H1 (cell line): Measurements from ENCODE around the gene MRPL50. TPM values are rescaled to one million over a fixed set of nuclear protein-coding genes. Genes with fewer than 3 reads are reported as not detected.

Source experiments
- CTCF ChIA-PET: fragments of 300-600 bp; sonication (Branson Sonifier 250); formaldehyde crosslinking; loops from one replicate; lab custom pipeline; 2021; ENCODE audit not compliant: partially characterized antibody; lab: Charles Lee
- POLR2A ChIA-PET: fragments of 300-600 bp; sonication (Branson Sonifier 250); formaldehyde crosslinking; loops from one replicate; lab custom pipeline; 2021; ENCODE audit warnings: inconsistent platforms; ENCODE audit not compliant: partially characterized antibody; lab: Charles Lee
- DNase-seq, 2 experiments: peaks; one replicate each; pipeline versions ENCODE4 v3.0.0 to v3.0.0-alpha.2; 2010 to 2022; ENCODE audit warnings: low spot score in 2 of 2, low read depth in 1 of 2, mixed read lengths in 1 of 2
- FAIRE-seq: peaks from 2 replicates; lab custom pipeline; 2011; peaks lifted over from hg19 to GRCh38; lab: Jason Lieb, UNC
- H2AFZ ChIP-seq: 2 replicates; pipeline ENCODE4 v1.8.1; 2012; ENCODE audit warnings: low read length, inconsistent platforms
- H2AK5ac ChIP-seq: 2 replicates; pipeline ENCODE4 v1.6.1; 2013; ENCODE audit warnings: low read depth, low read length
- H2BK120ac ChIP-seq: replicated peaks from 2 replicates; pipeline ENCODE3; 2013; ENCODE audit warnings: low read depth, low read length, inconsistent platforms
- H2BK12ac ChIP-seq: 2 replicates; pipeline ENCODE4 v1.6.1; 2013; ENCODE audit warnings: low read depth, low read length
- H2BK15ac ChIP-seq: 2 replicates; pipeline ENCODE4 v1.6.1; 2013; ENCODE audit warnings: low read length
- H2BK20ac ChIP-seq: 2 replicates; pipeline ENCODE4 v1.6.1; 2013; ENCODE audit warnings: low read length
- H2BK5ac ChIP-seq: 2 replicates; pipeline ENCODE4 v1.6.1; 2013; ENCODE audit warnings: low read depth, low read length
- H3K14ac ChIP-seq: 2 replicates; pipeline ENCODE4 v1.6.1; 2013; ENCODE audit warnings: inconsistent platforms; ENCODE audit not compliant: insufficient read length
- H3K18ac ChIP-seq: 2 replicates; pipeline ENCODE4 v1.6.1; 2013; ENCODE audit warnings: low read length; ENCODE audit errors: extremely low read depth
- H3K23ac ChIP-seq: 2 replicates; pipeline ENCODE4 v1.6.1; 2013; ENCODE audit warnings: inconsistent platforms; ENCODE audit not compliant: insufficient read length
- H3K23me2 ChIP-seq: 2 replicates; pipeline ENCODE4 v1.6.1; 2013; ENCODE audit warnings: low read depth, low read length
- H3K27ac ChIP-seq: 2 replicates; pipeline ENCODE4 v1.6.1; 2011; ENCODE audit warnings: low read depth, low read length, inconsistent platforms
- H3K27me3 ChIP-seq, 4 experiments: replicated peaks in 1 of 4; 1 replicate in 1 of 4; 2 replicates in 3 of 4; pipeline versions ENCODE4 v1.6.1 to v1.8.1; 2011 to 2013; ENCODE audit warnings: low read length in 3 of 4, mild to moderate bottlenecking in 3 of 4, inconsistent platforms in 2 of 4, mixed read lengths in 2 of 4, moderate library complexity in 1 of 4; ENCODE audit not compliant: control insufficient read depth in 3 of 4, insufficient read depth in 3 of 4; ENCODE audit errors: extremely low read depth in 1 of 4
- H3K36me3 ChIP-seq, 4 experiments: 2 replicates each; pipeline versions ENCODE4 v1.6.1 to v1.8.1; 2011 to 2013; ENCODE audit warnings: mild to moderate bottlenecking in 4 of 4, low read length in 3 of 4, moderate library complexity in 2 of 4, control low read depth in 1 of 4, inconsistent platforms in 1 of 4; ENCODE audit not compliant: insufficient read depth in 4 of 4, control insufficient read depth in 2 of 4
- H3K4ac ChIP-seq: replicated peaks from 2 replicates; pipeline ENCODE3; 2013; ENCODE audit warnings: low read length, low read depth, mixed read lengths, inconsistent platforms; ENCODE audit not compliant: insufficient read length
- H3K4me1 ChIP-seq, 4 experiments: replicated peaks in 1 of 4; 1 replicate in 1 of 4; 2 replicates in 3 of 4; pipeline versions ENCODE4 v1.6.1 to v1.8.1; 2011 to 2013; ENCODE audit warnings: low read length in 3 of 4, inconsistent platforms in 2 of 4, mixed read lengths in 1 of 4; ENCODE audit not compliant: insufficient read depth in 4 of 4, control insufficient read depth in 3 of 4
- H3K4me2 ChIP-seq, 2 experiments: 2 replicates each; pipeline versions ENCODE4 v1.6.1 to v1.8.1; 2011 to 2013; ENCODE audit warnings: low read depth in 2 of 2, low read length in 2 of 2, control low read depth in 1 of 2, inconsistent platforms in 1 of 2, mild to moderate bottlenecking in 1 of 2; ENCODE audit not compliant: insufficient read depth in 1 of 2
- H3K4me3 ChIP-seq, 4 experiments: fragments of 200-600, 300-600 bp in 1 of 4; sonication (generic), shearing (Covaris generic), sonication (Bioruptor Twin) in 1 of 4; 2 replicates each; pipeline versions ENCODE4 v1.5.1 to v1.8.1; 2011 to 2016; ENCODE audit warnings: low read length in 4 of 4, low read depth in 3 of 4, control low read depth in 2 of 4, inconsistent platforms in 2 of 4, mild to moderate bottlenecking in 2 of 4, mixed read lengths in 1 of 4, moderate library complexity in 1 of 4; ENCODE audit not compliant: insufficient read depth in 2 of 4; ENCODE audit errors: extremely low read depth in 1 of 4
- H3K56ac ChIP-seq: replicated peaks from 2 replicates; pipeline ENCODE3; 2013; ENCODE audit warnings: low read depth, mild to moderate bottlenecking, mixed read lengths, low read length, inconsistent platforms; ENCODE audit not compliant: insufficient read length
- H3K79me1 ChIP-seq: 2 replicates; pipeline ENCODE4 v1.6.1; 2013; ENCODE audit warnings: low read depth, low read length, control low read depth
- H3K79me2 ChIP-seq, 2 experiments: 2 replicates each; pipeline versions ENCODE4 v1.6.1 to v1.8.1; 2012 to 2013; ENCODE audit warnings: low read length in 2 of 2, mild to moderate bottlenecking in 2 of 2, inconsistent platforms in 1 of 2; ENCODE audit not compliant: insufficient read depth in 2 of 2, control insufficient read depth in 1 of 2
- H3K9ac ChIP-seq, 4 experiments: replicated peaks in 1 of 4; 1 replicate in 1 of 4; 2 replicates in 3 of 4; pipeline versions ENCODE4 v1.6.1 to v1.8.1; 2011 to 2013; ENCODE audit warnings: low read depth in 3 of 4, low read length in 3 of 4, control low read depth in 2 of 4, mild to moderate bottlenecking in 2 of 4, moderate library complexity in 2 of 4, inconsistent platforms in 1 of 4; ENCODE audit errors: extremely low read depth in 1 of 4
- H3K9me3 ChIP-seq, 2 experiments: 2 replicates each; pipeline versions ENCODE4 v1.6.1 to v1.8.1; 2012 to 2013; ENCODE audit warnings: mild to moderate bottlenecking in 2 of 2, moderate library complexity in 2 of 2, control low read depth in 1 of 2, inconsistent platforms in 1 of 2, low read depth in 1 of 2, low read length in 1 of 2, mixed read lengths in 1 of 2; ENCODE audit not compliant: insufficient read depth in 2 of 2
- H4K20me1 ChIP-seq, 2 experiments: replicated peaks in 1 of 2; 2 replicates each; pipeline versions ENCODE3 to v1.8.1; 2011 to 2013; ENCODE audit warnings: inconsistent platforms in 2 of 2, low read length in 2 of 2, mild to moderate bottlenecking in 1 of 2; ENCODE audit not compliant: insufficient read depth in 2 of 2, control insufficient read depth in 1 of 2
- H4K5ac ChIP-seq: 2 replicates; pipeline ENCODE4 v1.6.1; 2013; ENCODE audit warnings: low read length, low read depth, mixed read lengths, inconsistent platforms; ENCODE audit not compliant: insufficient read length
- H4K8ac ChIP-seq: 2 replicates; pipeline ENCODE4 v1.8.0; 2013; ENCODE audit warnings: mild to moderate bottlenecking, moderate library complexity, low read length, inconsistent platforms; ENCODE audit not compliant: insufficient read depth; ENCODE audit errors: extremely low read depth
- H4K91ac ChIP-seq: replicated peaks from 2 replicates; pipeline ENCODE3; 2013; ENCODE audit warnings: low read length, mixed read lengths, inconsistent platforms; ENCODE audit not compliant: insufficient read length
- BCL11A ChIP-seq, 2 experiments: IDR thresholded peaks; one replicate each; pipeline ENCODE4 v1.6.1; 2011; ENCODE audit warnings: low read depth in 2 of 2, low read length in 2 of 2, mild to moderate bottlenecking in 2 of 2
- CHD1 ChIP-seq: IDR thresholded peaks from 2 replicates; pipeline ENCODE4 v1.6.1; 2012; ENCODE audit warnings: low read depth, low read length, improper control_type of control experiment
- EGR1 ChIP-seq: IDR thresholded peaks from 2 replicates; pipeline ENCODE4 v1.6.1; 2011; ENCODE audit warnings: low read depth, low read length, borderline replicate concordance
- EZH2 ChIP-seq: fragments of 200-600 bp; sonication (generic); IDR thresholded peaks from 2 replicates; pipeline ENCODE4 v1.7.1; 2012; ENCODE audit warnings: low read depth, mild to moderate bottlenecking, moderate library complexity, low read length, inconsistent platforms; ENCODE audit not compliant: severe bottlenecking
- KDM1A ChIP-seq: fragments of 200-600, 300-600 bp; sonication (generic); IDR thresholded peaks from 2 replicates; pipeline ENCODE4 v1.7.1; 2016; ENCODE audit warnings: mild to moderate bottlenecking, low read length, borderline replicate concordance
- MAFK ChIP-seq: IDR thresholded peaks from 2 replicates; pipeline ENCODE4 v1.6.1; 2012; ENCODE audit warnings: low read depth, mild to moderate bottlenecking, improper control_type of control experiment, low read length
- POLR2A ChIP-seq, 2 experiments: IDR thresholded peaks; 1 replicate in 1 of 2; 2 replicates in 1 of 2; pipeline ENCODE4 v1.6.1; 2011; ENCODE audit warnings: low read depth in 2 of 2, low read length in 2 of 2, mild to moderate bottlenecking in 2 of 2; ENCODE audit errors: control extremely low read depth in 1 of 2
- RFX5 ChIP-seq: IDR thresholded peaks from 2 replicates; pipeline ENCODE4 v1.6.1; 2011; ENCODE audit warnings: low read depth, low read length, improper control_type of control experiment, borderline replicate concordance
- RXRA ChIP-seq: IDR thresholded peaks from 2 replicates; pipeline ENCODE4 v1.6.1; 2011; ENCODE audit warnings: low read depth, mild to moderate bottlenecking, low read length, moderate library complexity; ENCODE audit not compliant: insufficient read depth
- SP2 ChIP-seq: IDR thresholded peaks from 2 replicates; pipeline ENCODE4 v1.6.1; 2012; ENCODE audit warnings: mild to moderate bottlenecking, low read length, inconsistent platforms
- TAF1 ChIP-seq: IDR thresholded peaks from 2 replicates; pipeline ENCODE4 v1.6.1; 2011; ENCODE audit warnings: mild to moderate bottlenecking, low read depth, low read length
- TEAD4 ChIP-seq: IDR thresholded peaks from 2 replicates; pipeline ENCODE4 v1.6.1; 2012; ENCODE audit warnings: low read depth, low read length, inconsistent platforms, mixed read lengths
- WGBS, 2 experiments: shearing (Covaris generic) in 1 of 2; methylation state at CpG; one replicate each; pipeline versions ENCODE4 v1.1.6 to v1.1.7; 2013 to 2015; ENCODE audit warnings: low lambda C conversion rate in 2 of 2, mixed read lengths in 2 of 2, inconsistent platforms in 1 of 2, low coverage in 1 of 2, missing lambda C conversion rate in 1 of 2; ENCODE audit not compliant: insufficient replicate concordance in 2 of 2, insufficient coverage in 1 of 2, insufficient read length in 1 of 2; ENCODE audit errors: extremely low coverage in 1 of 2, missing lambda C conversion rate in 1 of 2; 5-methylcytosine and 5-hydroxymethylcytosine counted together
- polyA plus RNA-seq, 7 experiments: library from polyadenylated mRNA; depleted of rRNA in 3 of 7; stranded (reverse) in 5 of 7; unstranded in 2 of 7; fragments of >200 nt in 5 of 7; fragments of 200-250 nt in 2 of 7; gene quantifications; 1 replicate in 5 of 7; 2 replicates in 1 of 7; 4 replicates in 1 of 7; pipeline versions ENCODE4 v1.2.1 to v1.2.3, GENCODE V29; 2011 to 2013; ENCODE audit warnings: missing spikeins in 2 of 7, mixed read lengths in 2 of 7
- total RNA-seq: library from RNA; stranded (reverse); fragmentation: NEBNext Ultra II Directional; extraction: Animal tissue kit (Norgen Biotek cat#: 25700); gene quantifications from 2 replicates; pipeline ENCODE4 v1.2.1, GENCODE V29; 2021
- TF ChIP-seq, protein P1 (sequence below): IDR thresholded peaks from 2 replicates; pipeline ENCODE4 v1.6.1; 2012; ENCODE audit warnings: inconsistent platforms
- TF ChIP-seq, protein P2 (sequence below): IDR thresholded peaks from 2 replicates; pipeline ENCODE4 v1.6.1; 2011; ENCODE audit warnings: low read depth, mild to moderate bottlenecking, low read length; ENCODE audit not compliant: insufficient read depth

Gene MRPL50
- total and polyA plus RNA-seq, 2 of the 8 experiments (the other 6 are each of a cell fraction or from before 2014, with no cell fraction given), result 17.8 to 25.1 TPM

- H3K27me3 ChIP-seq, result no peaks in the 10 kb centered on the region
- H3K4ac ChIP-seq, result no peak overlapping the region
- no peak overlapping the region for H3K14ac ChIP-seq
- CTCF ChIA-PET, result no interaction called here
- no peak overlapping the region for H4K91ac ChIP-seq
- H3K23ac ChIP-seq, result no peak overlapping the region
- H3K27ac ChIP-seq, result no peak overlapping the region
- no peak overlapping the region for H3K9ac ChIP-seq
- no peak overlapping the region for H3K4me3 ChIP-seq
- H2BK5ac ChIP-seq, result no peak overlapping the region
- no peaks in the 10 kb centered on the region; a peak in 1 of 4 replicates for H3K9me3 ChIP-seq
- H3K36me3 ChIP-seq, result peaks cover 0 to 30% (median 16%) of the 10 kb centered on the region in 4 experiments; a peak in 6 of 8 replicates
- no peak overlapping the region for H2AFZ ChIP-seq
- H4K5ac ChIP-seq, result no peak overlapping the region
- DNase-seq (no peak), FAIRE-seq (no peak)
- POLR2A ChIA-PET, result no interaction called here
- no peaks in the 10 kb centered on the region for H3K79me1 ChIP-seq
- H2BK12ac ChIP-seq, result no peak overlapping the region
- H2BK120ac ChIP-seq, result no peak overlapping the region
- no peak overlapping the region for H2BK20ac ChIP-seq
- H3K18ac ChIP-seq, result no peak overlapping the region
- peaks cover 0 to 3% (median 3%) of the 10 kb centered on the region in 4 experiments; a peak in 3 of 7 replicates for H3K4me1 ChIP-seq
- H3K56ac ChIP-seq, result no peak overlapping the region
- peaks cover 25 to 83% of the 10 kb centered on the region in 2 experiments for H3K79me2 ChIP-seq
- no peaks in the 10 kb centered on the region; the same call in 1 of the 2 replicates for H3K23me2 ChIP-seq
- WGBS, 2 experiments, result 90% methylated on average over 1 of the region's 1 CpG; no CpG with 5 or more reads in 1 of the 2 experiments
- H2AK5ac ChIP-seq, result no peak overlapping the region
- H4K20me1 ChIP-seq, result peaks cover 0 to 1% of the 10 kb centered on the region in 2 experiments
- no peak overlapping the region for H2BK15ac ChIP-seq
- no peak overlapping the region for H4K8ac ChIP-seq
- H3K4me2 ChIP-seq, result no peak overlapping the region
- TF ChIP-seq RXRA (no peak), EGR1 (no peak), SP2 (no peak), TEAD4 (no peak), MAFK (no peak), TAF1 (no peak), BCL11A (IDR thresholded peaks at IDR 0.05; ENCODE audit: low read depth in 2 of 2, low read length in 2 of 2) (no peak), CHD1 (no peak), POLR2A (IDR thresholded peaks at IDR 0.05; ENCODE audit: control extremely low read depth in 1 of 2, low read depth in 2 of 2, low read length in 2 of 2) (no peak), KDM1A (no peak), EZH2 (no peak), RFX5 (no peak)
- TF ChIP-seq, protein P1, sequence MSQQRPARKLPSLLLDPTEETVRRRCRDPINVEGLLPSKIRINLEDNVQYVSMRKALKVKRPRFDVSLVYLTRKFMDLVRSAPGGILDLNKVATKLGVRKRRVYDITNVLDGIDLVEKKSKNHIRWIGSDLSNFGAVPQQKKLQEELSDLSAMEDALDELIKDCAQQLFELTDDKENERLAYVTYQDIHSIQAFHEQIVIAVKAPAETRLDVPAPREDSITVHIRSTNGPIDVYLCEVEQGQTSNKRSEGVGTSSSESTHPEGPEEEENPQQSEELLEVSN, result no peak
- TF ChIP-seq, protein P2, sequence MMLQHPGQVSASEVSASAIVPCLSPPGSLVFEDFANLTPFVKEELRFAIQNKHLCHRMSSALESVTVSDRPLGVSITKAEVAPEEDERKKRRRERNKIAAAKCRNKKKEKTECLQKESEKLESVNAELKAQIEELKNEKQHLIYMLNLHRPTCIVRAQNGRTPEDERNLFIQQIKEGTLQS, result no peak
Observed at GRCh38 chr9:101394687-101395086, 3.7 kb downstream of the MRPL50 start.
